Fibroblast of pulmonary artery (primary cell): Measurements from ENCODE around the gene KCNN3.
A peak's percentile ranks its signal among the peaks of the same experiment; 100 is the strongest.

Experiments used
- DNase-seq: peaks from one replicate; pipeline ENCODE4 v3.0.0-alpha.2; 2010; ENCODE audit warnings: low read depth
- H3K4me3 ChIP-seq: replicated peaks from 2 replicates; pipeline ENCODE4 v1.5.1; 2011; ENCODE audit warnings: low read depth, mild to moderate bottlenecking, control low read depth, low read length, moderate library complexity
- CTCF ChIP-seq: IDR thresholded peaks from 2 replicates; pipeline ENCODE4 v1.5.1; 2011; ENCODE audit warnings: mild to moderate bottlenecking, control low read depth, low read length, inconsistent platforms; ENCODE audit errors: missing control alignments

KCNN3 gene

GRCh38 chr1:154855186-154855851, 14.8 kb downstream of the KCNN3 start:
- TF ChIP-seq CTCF = no peak
- no peak for DNase-seq
- no peak overlapping the region for H3K4me3 ChIP-seq

GRCh38 chr1:154852845-154853244, 17.2 kb downstream of the KCNN3 start:
- TF ChIP-seq CTCF = no peak
- no peak for DNase-seq
- no peak overlapping the region for H3K4me3 ChIP-seq

GRCh38 chr1:154851392-154852177, 18.5 kb downstream of the KCNN3 start:
- no peak for TF ChIP-seq CTCF

GRCh38 chr1:154849645-154850131, 20.4 kb downstream of the KCNN3 start:
- no peak for DNase-seq
- TF ChIP-seq CTCF = no peak
- H3K4me3 ChIP-seq = no peak overlapping the region

More at GRCh38 chr1:154851392-154852177, 18.5 kb downstream of the KCNN3 start:
- no peak for DNase-seq
- H3K4me3 ChIP-seq = no peak overlapping the region

DNA sequence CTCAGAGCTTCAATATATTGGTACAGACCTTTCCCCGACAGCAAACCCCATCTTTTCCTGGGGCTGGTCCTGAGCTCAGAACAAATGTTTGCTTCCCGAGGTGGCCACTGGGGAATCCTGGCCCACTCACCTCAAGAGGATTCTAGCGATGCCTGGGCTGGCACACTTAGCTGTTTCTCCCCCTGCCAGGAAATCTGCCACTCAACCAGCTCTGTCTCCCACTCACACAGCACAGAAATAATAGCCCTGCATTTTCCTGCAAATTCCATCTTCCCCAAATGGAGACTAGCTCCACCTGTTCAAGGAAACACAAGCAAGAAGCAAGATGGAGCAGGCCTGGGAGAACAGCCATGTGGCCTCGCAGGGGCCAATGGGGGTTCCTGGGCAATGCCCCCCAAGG, 21.1 kb downstream of the KCNN3 start:
- no peak overlapping the region for H3K4me3 ChIP-seq
- DNase-seq = no peak
- no peak for TF ChIP-seq CTCF

DNA sequence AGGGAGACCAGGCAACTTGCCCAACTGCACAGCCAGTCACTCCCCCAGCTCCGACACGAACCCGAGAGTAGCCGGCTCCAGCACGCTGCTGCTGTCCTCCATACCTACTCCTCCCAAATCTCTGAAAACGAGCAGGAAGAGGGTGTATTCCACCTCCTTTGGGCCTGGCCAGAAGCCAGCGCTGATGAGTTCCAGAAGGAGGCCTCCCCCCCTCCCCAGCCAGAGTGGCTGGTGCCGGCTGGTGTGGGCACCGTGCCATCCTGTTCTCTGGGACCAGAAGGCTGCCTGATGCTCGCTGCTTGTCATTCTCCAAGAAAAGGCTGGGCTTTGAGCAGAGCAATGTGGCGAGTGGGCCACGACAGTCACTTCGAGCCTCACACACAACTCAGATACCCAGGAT, 22.2 kb downstream of the KCNN3 start:
- TF ChIP-seq CTCF = no peak
- no peak overlapping the region for H3K4me3 ChIP-seq
- peak; percentile 23 for DNase-seq
